Progenitor cell of endocrine pancreas (in vitro differentiated cells): ENCODE data around the gene AGBL5. TPM values are rescaled to one million over a fixed set of nuclear protein-coding genes. Genes with fewer than 3 reads are reported as not detected.
"Not testable (repeated sequence)": the region's sequence is repeated elsewhere in the genome, so short reads cannot be mapped to it uniquely, and the experiment has no call there.

Experiments
- DNase-seq: peaks from one replicate; pipeline ENCODE4 v3.0.0; 2021; ENCODE audit warnings: low spot score; ENCODE audit not compliant: unreplicated experiment
- H3K27ac Mint-ChIP-seq: 2 replicates; pipeline ENCODE4 v1.8.0; 2021; ENCODE audit warnings: mild to moderate bottlenecking, moderate library complexity, mixed read lengths
- H3K27me3 Mint-ChIP-seq: 2 replicates; pipeline ENCODE4 v1.8.0; 2021; ENCODE audit warnings: mixed read lengths
- H3K36me3 Mint-ChIP-seq: 2 replicates; pipeline ENCODE4 v1.8.0; 2022; ENCODE audit warnings: mixed read lengths; ENCODE audit not compliant: insufficient read depth
- H3K4me1 Mint-ChIP-seq: 2 replicates; pipeline ENCODE4 v1.8.0; 2021; ENCODE audit warnings: low read depth, mixed read lengths
- H3K4me3 Mint-ChIP-seq: 2 replicates; pipeline ENCODE4 v1.8.0; 2021; ENCODE audit warnings: low read depth, mild to moderate bottlenecking, moderate library complexity, mixed read lengths
- H3K9me3 Mint-ChIP-seq: 2 replicates; pipeline ENCODE4 v1.8.0; 2021; ENCODE audit warnings: low read depth, mixed read lengths
- CTCF ChIP-seq: fragments of 200-600 bp; sonication (generic); IDR thresholded peaks from one replicate; pipeline ENCODE4 v1.5.0; 2021; ENCODE audit warnings: antibody characterized with exemption, mild to moderate bottlenecking; ENCODE audit not compliant: unreplicated experiment
- total RNA-seq: library from RNA; stranded (reverse); gene quantifications from 2 replicates; pipeline ENCODE4 v1.2.1, GENCODE V29; 2021

Gene AGBL5
- total RNA-seq, 1 donor from 2014 or later: 60.2 TPM

DNA sequence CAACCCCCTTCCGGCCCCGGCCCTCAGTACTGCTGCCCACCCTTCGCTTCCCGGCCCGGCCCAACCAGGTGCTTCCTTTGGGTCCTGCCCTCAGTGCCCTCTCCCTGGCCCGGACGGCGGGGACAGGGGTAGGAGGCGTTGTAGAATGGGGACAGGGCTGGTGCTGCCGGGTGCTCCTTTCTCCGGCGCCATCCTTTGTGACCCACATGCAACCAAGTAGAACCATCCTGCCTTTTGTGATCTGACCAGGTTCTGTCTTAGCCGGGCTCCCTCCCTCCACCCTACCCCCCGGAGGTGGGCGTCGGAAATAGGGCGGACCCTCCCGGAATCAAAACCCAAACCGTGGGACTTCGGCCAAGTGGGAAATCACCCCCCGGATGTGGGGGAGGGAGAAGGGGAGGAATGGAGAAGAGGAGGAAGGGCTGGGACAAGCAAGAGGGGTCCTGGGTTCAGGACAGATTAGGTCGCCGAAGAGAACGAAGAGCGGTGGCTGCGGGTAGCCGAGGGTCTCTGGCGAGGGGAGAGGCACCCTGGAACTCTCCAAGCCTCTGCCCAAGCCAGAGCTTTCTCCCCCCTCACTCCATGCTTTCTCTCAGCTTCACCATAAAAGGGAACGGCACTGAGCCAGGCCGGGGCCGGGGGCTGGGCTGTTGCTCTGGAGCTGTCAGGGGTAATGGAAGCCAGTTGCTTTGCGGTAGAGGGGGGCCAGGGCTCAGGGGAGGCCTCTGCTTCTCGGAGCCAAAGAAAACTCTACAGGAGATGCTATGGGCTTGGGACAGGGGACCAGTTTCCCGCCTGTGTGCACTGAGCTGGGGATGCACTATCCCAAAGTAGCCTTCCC, 20.7 kb downstream of the AGBL5 start:
- Mint-ChIP-seq H3K4me3 (peak overlapping the region; percentile 80), H3K9me3 (no peaks in the 10 kb centered on the region), H3K36me3 (peaks cover 6% of the 10 kb centered on the region), H3K4me1 (peaks cover 12% of the 10 kb centered on the region), H3K27ac (peak overlapping the region; percentile 89), H3K27me3 (peaks cover 24% of the 10 kb centered on the region)
- no peak for DNase-seq
- TF ChIP-seq CTCF: no peak

GRCh38 chr2:27072920-27073319, 21.5 kb downstream of the AGBL5 start:
- peak overlapping the region; percentile 80 for H3K4me3 Mint-ChIP-seq
- no peak for TF ChIP-seq CTCF
- peaks cover 5% of the 10 kb centered on the region for H3K36me3 Mint-ChIP-seq
- peaks cover 29% of the 10 kb centered on the region for H3K27me3 Mint-ChIP-seq
- H3K9me3 Mint-ChIP-seq: no peaks in the 10 kb centered on the region
- peaks cover 12% of the 10 kb centered on the region for H3K4me1 Mint-ChIP-seq
- peak overlapping the region; percentile 18 for H3K27ac Mint-ChIP-seq
- no peak for DNase-seq

DNA sequence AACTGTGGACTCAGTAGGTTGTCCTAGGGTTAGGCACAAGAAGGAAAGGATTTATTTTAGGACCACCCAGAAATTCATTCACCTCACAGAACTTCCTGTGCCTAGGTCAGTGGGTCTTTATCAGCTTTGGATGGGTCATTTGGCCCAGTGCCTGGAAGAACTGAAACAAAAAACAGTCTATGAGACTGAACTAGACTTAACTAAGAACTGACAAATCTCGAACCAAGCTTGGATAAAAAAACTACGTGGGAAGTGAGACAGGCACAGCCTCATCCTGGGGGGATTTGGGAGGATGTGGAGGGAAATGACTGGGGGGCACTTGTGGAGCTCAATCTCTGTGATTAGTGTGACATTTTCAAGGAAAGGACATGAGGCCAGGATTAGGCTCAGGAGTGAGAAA, 22.3 kb downstream of the AGBL5 start:
- Mint-ChIP-seq H3K4me1 (peaks cover 12% of the 10 kb centered on the region), H3K9me3 (no peaks in the 10 kb centered on the region), H3K27me3 (peaks cover 30% of the 10 kb centered on the region), H3K4me3 (no peak overlapping the region), H3K27ac (no peak overlapping the region), H3K36me3 (peaks cover 5% of the 10 kb centered on the region)
- no peak for TF ChIP-seq CTCF
- no peak for DNase-seq

DNA sequence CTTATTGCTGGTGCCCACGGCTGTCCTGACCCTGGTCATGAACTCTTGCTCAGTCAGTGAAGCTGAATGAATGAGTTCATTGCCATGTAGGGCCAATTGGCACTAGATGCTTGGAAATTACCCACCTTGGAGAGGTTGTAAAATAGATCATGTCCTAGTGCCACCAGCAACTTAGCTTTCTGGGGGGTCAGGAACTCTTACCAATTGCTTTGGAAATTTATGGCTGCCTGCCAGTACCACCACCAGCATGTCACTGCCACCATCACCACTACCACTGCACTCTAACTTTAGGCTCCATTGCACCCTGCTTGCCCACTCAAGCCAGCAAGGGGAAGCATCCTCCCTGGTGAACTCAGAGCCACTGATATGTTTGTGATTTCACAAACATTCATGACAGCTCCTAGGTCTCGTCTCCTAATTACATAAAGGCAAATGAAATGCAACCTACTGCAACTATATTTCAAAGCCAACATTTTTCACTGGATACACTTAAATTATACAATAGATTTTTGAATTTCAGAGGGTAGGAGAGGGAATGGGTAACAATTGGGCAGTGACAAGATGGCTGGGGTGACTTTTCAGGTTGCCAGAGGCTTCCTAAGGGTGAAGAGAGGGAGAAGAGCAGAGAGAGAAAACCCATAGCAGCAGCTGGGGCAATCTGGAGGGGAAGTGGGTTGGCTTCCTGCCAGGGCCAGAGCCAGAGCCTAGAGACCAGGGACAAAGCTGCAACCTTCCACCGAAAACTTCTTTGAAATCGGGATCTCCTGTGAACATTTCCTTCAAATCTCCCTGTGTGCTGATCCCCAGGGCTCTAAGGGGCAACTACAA, 23.5 kb downstream of the AGBL5 start:
- no peak for TF ChIP-seq CTCF
- H3K27me3 Mint-ChIP-seq: peaks cover 30% of the 10 kb centered on the region
- DNase-seq: no peak
- peaks cover 10% of the 10 kb centered on the region for H3K4me1 Mint-ChIP-seq
- H3K4me3 Mint-ChIP-seq: no peak overlapping the region
- no peaks in the 10 kb centered on the region for H3K9me3 Mint-ChIP-seq
- H3K27ac Mint-ChIP-seq: no peak overlapping the region
- no peaks in the 10 kb centered on the region for H3K36me3 Mint-ChIP-seq

DNA sequence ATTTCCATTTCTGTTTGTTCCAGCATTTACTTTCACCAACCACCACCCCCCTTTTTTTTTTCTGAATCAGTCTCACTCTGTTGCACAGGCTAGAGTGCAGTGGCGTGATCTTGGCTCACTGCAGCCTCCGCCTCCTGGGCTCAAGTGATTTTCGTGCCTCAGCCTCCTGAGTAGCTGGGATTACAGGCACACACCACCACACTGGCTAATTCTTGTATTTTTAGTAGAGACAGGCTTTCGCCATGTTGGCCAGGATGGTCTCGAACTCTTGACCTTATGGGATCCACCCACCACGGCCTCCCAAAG, 24.1 kb downstream of the AGBL5 start:
- H3K4me3 Mint-ChIP-seq, DNase-seq, H3K4me1 Mint-ChIP-seq, H3K36me3 Mint-ChIP-seq, H3K9me3 Mint-ChIP-seq, H3K27ac Mint-ChIP-seq: not testable (repeated sequence)
- peaks cover 30% of the 10 kb centered on the region for H3K27me3 Mint-ChIP-seq
